ENCODE measurements around the gene FCAMR. TPM values are rescaled to one million over a fixed set of nuclear protein-coding genes. Genes with fewer than 3 reads are reported as not detected.

The FCAMR gene
- total RNA-seq, 1 donor from 2014 or later, result not detected

GRCh38 chr1:206962272-206962671 lies 8.0 kb downstream of the FCAMR start:
- no peak for TF ChIP-seq CTCF (IDR thresholded peaks at IDR 0.05; ENCODE audit: unreplicated experiment)
- H3K36me3 Mint-ChIP-seq (ENCODE audit: low read depth, unreplicated experiment), result no peaks in the 10 kb centered on the region
- no peaks in the 10 kb centered on the region for H3K9me3 Mint-ChIP-seq (ENCODE audit: unreplicated experiment)
- no peak overlapping the region for H3K27ac Mint-ChIP-seq (ENCODE audit: unreplicated experiment)
- no peak overlapping the region for H3K4me3 Mint-ChIP-seq (ENCODE audit: unreplicated experiment)
- H3K4me1 Mint-ChIP-seq (ENCODE audit: unreplicated experiment), result peaks cover 2% of the 10 kb centered on the region
- no peak for DNase-seq (ENCODE audit: low spot score)
- H3K27me3 Mint-ChIP-seq (ENCODE audit: unreplicated experiment), result peaks cover 8% of the 10 kb centered on the region

- H3K27ac Mint-ChIP-seq (ENCODE audit: unreplicated experiment), result no peak overlapping the region
- H3K27me3 Mint-ChIP-seq (ENCODE audit: unreplicated experiment), result peaks cover 9% of the 10 kb centered on the region
- H3K9me3 Mint-ChIP-seq (ENCODE audit: unreplicated experiment), result no peaks in the 10 kb centered on the region
- H3K36me3 Mint-ChIP-seq (ENCODE audit: low read depth, unreplicated experiment), result no peaks in the 10 kb centered on the region
- H3K4me1 Mint-ChIP-seq (ENCODE audit: unreplicated experiment), result no peaks in the 10 kb centered on the region
- DNase-seq (ENCODE audit: low spot score), result no peak
- H3K4me3 Mint-ChIP-seq (ENCODE audit: unreplicated experiment), result no peak overlapping the region
- TF ChIP-seq CTCF (IDR thresholded peaks at IDR 0.05; ENCODE audit: unreplicated experiment), result no peak
These were observed 8.6 kb downstream of the FCAMR start for GRCh38 chr1:206961668-206962067.

- Mint-ChIP-seq H3K9me3 (ENCODE audit: unreplicated experiment) (no peaks in the 10 kb centered on the region), H3K27ac (ENCODE audit: unreplicated experiment) (no peak overlapping the region), H3K4me1 (ENCODE audit: unreplicated experiment) (no peaks in the 10 kb centered on the region), H3K4me3 (ENCODE audit: unreplicated experiment) (no peak overlapping the region), H3K27me3 (ENCODE audit: unreplicated experiment) (peaks cover 6% of the 10 kb centered on the region), H3K36me3 (ENCODE audit: low read depth, unreplicated experiment) (no peaks in the 10 kb centered on the region)
- no peak for DNase-seq (ENCODE audit: low spot score)
- no peak for TF ChIP-seq CTCF (IDR thresholded peaks at IDR 0.05; ENCODE audit: unreplicated experiment)
These were observed 9.4 kb downstream of the FCAMR start for GRCh38 chr1:206960676-206961386.

- Mint-ChIP-seq H3K27me3 (ENCODE audit: unreplicated experiment) (peaks cover 9% of the 10 kb centered on the region), H3K9me3 (ENCODE audit: unreplicated experiment) (no peaks in the 10 kb centered on the region), H3K27ac (ENCODE audit: unreplicated experiment) (no peak overlapping the region), H3K4me3 (ENCODE audit: unreplicated experiment) (no peak overlapping the region), H3K4me1 (ENCODE audit: unreplicated experiment) (no peaks in the 10 kb centered on the region), H3K36me3 (ENCODE audit: low read depth, unreplicated experiment) (no peaks in the 10 kb centered on the region)
- no peak for DNase-seq (ENCODE audit: low spot score)
- TF ChIP-seq CTCF (IDR thresholded peaks at IDR 0.05; ENCODE audit: unreplicated experiment), result no peak
These were observed 12.1 kb downstream of the FCAMR start for GRCh38 chr1:206958144-206958543.

- peaks cover 9% of the 10 kb centered on the region for H3K27me3 Mint-ChIP-seq (ENCODE audit: unreplicated experiment)
- TF ChIP-seq CTCF (IDR thresholded peaks at IDR 0.05; ENCODE audit: unreplicated experiment), result no peak
- no peaks in the 10 kb centered on the region for H3K4me1 Mint-ChIP-seq (ENCODE audit: unreplicated experiment)
- DNase-seq (ENCODE audit: low spot score), result no peak
- H3K4me3 Mint-ChIP-seq (ENCODE audit: unreplicated experiment), result no peak overlapping the region
- H3K9me3 Mint-ChIP-seq (ENCODE audit: unreplicated experiment), result no peaks in the 10 kb centered on the region
- no peak overlapping the region for H3K27ac Mint-ChIP-seq (ENCODE audit: unreplicated experiment)
- no peaks in the 10 kb centered on the region for H3K36me3 Mint-ChIP-seq (ENCODE audit: low read depth, unreplicated experiment)
These were observed 12.6 kb downstream of the FCAMR start for GRCh38 chr1:206957639-206958038.
